Activated CD4-positive, alpha-beta T cell treated with anti-CD3 and anti-CD28 coated beads for 36 hours (primary cell): ENCODE data around the gene NWD2. TPM values are rescaled to one million over a fixed set of nuclear protein-coding genes. Genes with fewer than 3 reads are reported as not detected.

Experiments used
- ATAC-seq: fragments of 200-7000 bp; cut with Tn5 transposase; one replicate; pipeline ENCODE4 v1.10.0; 2021; ENCODE audit warnings: mild to moderate bottlenecking, moderate library complexity
- CTCF ChIA-PET: fragments of 350-600 bp; sonication (Branson Sonifier 250); formaldehyde crosslinking; loops from one replicate; lab custom pipeline; 2021; ENCODE audit warnings: antibody characterized with exemption; lab: Charles Lee
- POLR2A ChIA-PET: fragments of 350-600 bp; sonication (Branson Sonifier 250); formaldehyde crosslinking; loops from one replicate; lab custom pipeline; 2021; ENCODE audit warnings: antibody characterized with exemption, inconsistent platforms; lab: Charles Lee
- DNase-seq: peaks from one replicate; pipeline ENCODE4 v3.0.0-alpha.2; 2020
- H3K27ac Mint-ChIP-seq: one replicate; pipeline ENCODE4 v1.8.0; 2021; ENCODE audit warnings: mixed read lengths
- H3K27me3 Mint-ChIP-seq: one replicate; pipeline ENCODE4 v1.8.0; 2021; ENCODE audit warnings: mixed read lengths
- H3K36me3 Mint-ChIP-seq: one replicate; pipeline ENCODE4 v1.8.0; 2021; ENCODE audit warnings: low read depth, mixed read lengths
- H3K4me1 Mint-ChIP-seq: one replicate; pipeline ENCODE4 v1.8.0; 2021; ENCODE audit warnings: mixed read lengths
- H3K4me3 Mint-ChIP-seq: one replicate; pipeline ENCODE4 v1.8.0; 2021; ENCODE audit warnings: mild to moderate bottlenecking, moderate library complexity, mixed read lengths
- H3K9me3 Mint-ChIP-seq: one replicate; pipeline ENCODE4 v1.8.0; 2021; ENCODE audit warnings: low read depth, mixed read lengths
- intact Hi-C, 2 experiments: fragments of 100-400 bp; cut with DNase I in 1 of 2; cut with micrococcal nuclease in 1 of 2; formaldehyde crosslinking; loops; one replicate each; pipeline versions ENCODE4 v1.14.2 to v1.15.1; 2022 to 2024; cut with DNase I, micrococcal nuclease
- total RNA-seq, 2 experiments: library from RNA; stranded (reverse); gene quantifications; one replicate each; pipeline ENCODE4 v1.2.3, GENCODE V29; 2021

Gene NWD2
- total RNA-seq, 2 experiments from 2014 or later, result not detected

- ATAC-seq (no peak), DNase-seq (no peak)
- intact Hi-C loops, result no loop called here
- ChIA-PET POLR2A (interaction anchor here (0.5 kb wide), 1 partner anchor 1742 kb away, joined by 4 read pairs; no protein-coding TSS in a partner anchor), CTCF (interaction anchor here (0.7 to 3.2 kb wide), 4 partner anchors 9 to 447 kb away, joined by 3 to 39 read pairs (median 6); no protein-coding TSS in a partner anchor)
- peaks cover 15% of the 10 kb centered on the region for H3K4me1 Mint-ChIP-seq
- no peaks in the 10 kb centered on the region for H3K9me3 Mint-ChIP-seq
- H3K36me3 Mint-ChIP-seq, result no peaks in the 10 kb centered on the region
- no peak overlapping the region for H3K4me3 Mint-ChIP-seq
- peaks cover 51% of the 10 kb centered on the region for H3K27me3 Mint-ChIP-seq
- H3K27ac Mint-ChIP-seq, result no peak overlapping the region
Observed at GRCh38 chr4:37455301-37456131, 211.0 kb downstream of the NWD2 start.

DNA sequence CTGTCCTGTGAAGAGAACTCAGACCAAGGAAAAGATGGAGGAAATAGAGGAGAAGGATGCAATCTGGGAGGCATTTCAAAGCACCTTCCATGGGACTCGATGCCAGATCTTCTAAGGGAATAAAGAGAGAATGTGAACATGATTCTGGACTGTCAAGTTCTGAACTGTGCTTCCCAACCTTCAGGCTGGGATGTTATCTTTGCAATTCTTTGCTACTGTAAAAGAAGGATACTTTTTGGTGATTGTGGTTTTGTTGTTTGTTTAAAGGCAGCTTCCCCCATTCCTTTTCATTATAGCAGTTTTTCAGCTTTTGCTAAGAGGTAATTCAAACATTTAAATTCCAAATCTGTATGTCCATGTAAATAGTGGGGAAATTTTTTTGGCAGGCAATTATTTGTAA lies 217.3 kb downstream of the NWD2 start:
- H3K27me3 Mint-ChIP-seq, result peaks cover 12% of the 10 kb centered on the region
- intact Hi-C loops, result no loop called here
- H3K9me3 Mint-ChIP-seq, result no peaks in the 10 kb centered on the region
- no peak for ATAC-seq
- CTCF ChIA-PET, result no interaction called here
- no peaks in the 10 kb centered on the region for H3K4me1 Mint-ChIP-seq
- H3K4me3 Mint-ChIP-seq, result no peak overlapping the region
- H3K27ac Mint-ChIP-seq, result no peak overlapping the region
- H3K36me3 Mint-ChIP-seq, result no peaks in the 10 kb centered on the region
- POLR2A ChIA-PET, result no interaction called here
- DNase-seq, result no peak

- Mint-ChIP-seq H3K36me3 (no peaks in the 10 kb centered on the region), H3K9me3 (no peaks in the 10 kb centered on the region), H3K4me3 (no peak overlapping the region), H3K27me3 (peaks cover 9% of the 10 kb centered on the region), H3K27ac (no peak overlapping the region), H3K4me1 (no peaks in the 10 kb centered on the region)
- ATAC-seq (no peak), DNase-seq (no peak)
- ChIA-PET POLR2A (no interaction called here), CTCF (interaction anchor here (0.6 kb wide), 1 partner anchor 20 kb away, joined by 3 read pairs; no protein-coding TSS in a partner anchor)
- intact Hi-C loops, result no loop called here
Observed at GRCh38 chr4:37463033-37463856, 218.7 kb downstream of the NWD2 start.

- no peaks in the 10 kb centered on the region for H3K4me1 Mint-ChIP-seq
- ChIA-PET CTCF (interaction anchor here (0.6 to 1.2 kb wide), 4 partner anchors 9 to 151 kb away, joined by 3 to 5 read pairs (median 3); no protein-coding TSS in a partner anchor), POLR2A (no interaction called here)
- H3K27ac Mint-ChIP-seq, result no peak overlapping the region
- ATAC-seq (no peak), DNase-seq (no peak)
- intact Hi-C loops, result no loop called here
- no peaks in the 10 kb centered on the region for H3K36me3 Mint-ChIP-seq
- peaks cover 11% of the 10 kb centered on the region for H3K27me3 Mint-ChIP-seq
- H3K4me3 Mint-ChIP-seq, result no peak overlapping the region
- no peaks in the 10 kb centered on the region for H3K9me3 Mint-ChIP-seq
Observed at GRCh38 chr4:37464373-37465128, 220.0 kb downstream of the NWD2 start.

DNA sequence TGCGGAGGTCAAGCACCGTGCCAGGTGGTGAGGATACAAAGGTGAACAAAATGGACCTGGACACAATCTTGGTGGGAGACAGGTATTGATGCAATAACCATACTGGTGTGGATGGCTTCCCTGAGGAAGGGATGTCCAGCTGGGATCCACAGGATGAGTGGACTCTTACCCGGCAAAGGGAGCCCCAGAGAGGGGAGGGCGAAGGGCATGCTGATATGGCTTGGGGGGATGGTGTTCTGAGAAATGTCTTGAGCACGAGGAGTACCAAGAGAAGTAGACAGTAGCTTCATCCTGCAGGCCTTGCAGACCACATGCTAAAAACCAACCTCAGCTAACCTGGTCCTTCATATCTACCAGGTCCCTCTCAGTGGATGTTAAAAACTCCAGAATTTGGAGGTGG lies 220.8 kb downstream of the NWD2 start:
- Mint-ChIP-seq H3K27me3 (peaks cover 13% of the 10 kb centered on the region), H3K4me1 (no peaks in the 10 kb centered on the region), H3K9me3 (no peaks in the 10 kb centered on the region), H3K36me3 (no peaks in the 10 kb centered on the region), H3K27ac (no peak overlapping the region), H3K4me3 (no peak overlapping the region)
- ChIA-PET CTCF (interaction anchor here (0.6 to 1.0 kb wide), 3 partner anchors 14 to 126 kb away, joined by 3 read pairs; no protein-coding TSS in a partner anchor), POLR2A (interaction anchor here (0.6 kb wide), 1 partner anchor 463 kb away, joined by 3 read pairs; no protein-coding TSS in a partner anchor)
- no peak for DNase-seq
- intact Hi-C loops, result no loop called here
- no peak for ATAC-seq

DNA sequence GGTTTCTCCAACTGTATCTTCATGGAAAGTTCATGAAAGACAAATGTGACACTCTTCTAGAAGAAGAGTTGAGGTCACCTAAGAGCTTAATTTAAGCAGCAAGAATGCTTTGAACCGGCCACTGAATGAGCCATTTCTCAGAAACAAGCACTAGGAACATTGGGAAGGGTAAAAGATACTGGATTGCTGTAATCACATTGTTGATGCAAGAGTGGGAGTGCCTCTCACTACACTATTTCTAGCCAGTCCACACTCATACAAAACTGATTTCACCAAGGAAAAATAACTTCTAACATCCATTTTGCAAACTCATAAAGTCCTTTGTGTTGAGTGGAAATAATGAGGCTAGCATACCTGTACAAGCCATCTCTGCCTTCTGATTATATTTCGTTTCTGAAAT lies 221.3 kb downstream of the NWD2 start:
- Mint-ChIP-seq H3K27ac (no peak overlapping the region), H3K9me3 (no peaks in the 10 kb centered on the region), H3K36me3 (no peaks in the 10 kb centered on the region), H3K4me3 (no peak overlapping the region), H3K27me3 (peaks cover 11% of the 10 kb centered on the region), H3K4me1 (no peaks in the 10 kb centered on the region)
- no peak for ATAC-seq
- POLR2A ChIA-PET, result interaction anchor here (0.6 to 0.8 kb wide), 2 partner anchors 377 to 464 kb away, joined by 3 to 5 read pairs; no protein-coding TSS in a partner anchor
- CTCF ChIA-PET, result interaction anchor here (0.6 to 1.0 kb wide), 2 partner anchors 15 to 82 kb away, joined by 3 read pairs; no protein-coding TSS in a partner anchor
- DNase-seq, result no peak
- intact Hi-C loops, result no loop called here

GRCh38 chr4:37467223-37467622 lies 222.7 kb downstream of the NWD2 start:
- CTCF ChIA-PET, result no interaction called here
- H3K36me3 Mint-ChIP-seq, result no peaks in the 10 kb centered on the region
- no peak for DNase-seq
- no peak overlapping the region for H3K4me3 Mint-ChIP-seq
- ATAC-seq, result no peak
- H3K27me3 Mint-ChIP-seq, result peaks cover 13% of the 10 kb centered on the region
- H3K4me1 Mint-ChIP-seq, result no peaks in the 10 kb centered on the region
- no peak overlapping the region for H3K27ac Mint-ChIP-seq
- POLR2A ChIA-PET, result no interaction called here
- intact Hi-C loops, result no loop called here
- no peaks in the 10 kb centered on the region for H3K9me3 Mint-ChIP-seq

- Mint-ChIP-seq H3K9me3 (no peaks in the 10 kb centered on the region), H3K27ac (no peak overlapping the region), H3K27me3 (peaks cover 16% of the 10 kb centered on the region), H3K36me3 (no peaks in the 10 kb centered on the region), H3K4me1 (no peaks in the 10 kb centered on the region), H3K4me3 (no peak overlapping the region)
- intact Hi-C loops, result no loop called here
- ChIA-PET CTCF (no interaction called here), POLR2A (no interaction called here)
- DNase-seq, result no peak
- ATAC-seq, result no peak
Observed at GRCh38 chr4:37467824-37468223, 223.3 kb downstream of the NWD2 start.

DNA sequence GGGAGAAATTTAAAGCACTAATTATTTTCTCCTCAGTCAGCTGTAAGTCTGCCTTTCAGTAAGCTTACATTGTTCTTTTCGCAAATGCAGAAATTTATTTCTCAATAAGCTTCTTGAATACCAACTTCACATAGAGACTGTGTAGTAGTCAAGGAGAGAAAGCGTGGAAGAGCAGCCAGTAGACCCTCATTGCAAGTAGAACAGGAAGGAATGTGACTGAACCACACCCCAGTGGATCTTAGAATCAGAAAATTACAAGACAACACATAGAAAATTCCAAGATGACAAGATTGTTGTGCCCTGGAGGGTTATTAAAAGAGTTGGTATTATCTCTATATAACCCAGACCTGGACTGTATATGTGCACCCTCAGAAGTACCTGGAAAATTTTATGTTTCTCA lies 224.7 kb downstream of the NWD2 start:
- Mint-ChIP-seq H3K4me3 (no peak overlapping the region), H3K27me3 (peaks cover 22% of the 10 kb centered on the region), H3K4me1 (no peaks in the 10 kb centered on the region), H3K9me3 (no peaks in the 10 kb centered on the region), H3K36me3 (no peaks in the 10 kb centered on the region), H3K27ac (no peak overlapping the region)
- POLR2A ChIA-PET, result no interaction called here
- intact Hi-C loops, result no loop called here
- no peak for ATAC-seq
- no peak for DNase-seq
- CTCF ChIA-PET, result interaction anchor here (1.2 kb wide), 1 partner anchor 21 kb away, joined by 3 read pairs; no protein-coding TSS in a partner anchor

- intact Hi-C loops, result no loop called here
- Mint-ChIP-seq H3K4me3 (no peak overlapping the region), H3K4me1 (no peaks in the 10 kb centered on the region), H3K9me3 (no peaks in the 10 kb centered on the region), H3K27ac (no peak overlapping the region), H3K27me3 (peaks cover 24% of the 10 kb centered on the region), H3K36me3 (no peaks in the 10 kb centered on the region)
- no peak for ATAC-seq
- DNase-seq, result no peak
- CTCF ChIA-PET, result no interaction called here
- POLR2A ChIA-PET, result no interaction called here
Observed at GRCh38 chr4:37470245-37470644, 225.7 kb downstream of the NWD2 start.

- H3K4me1 Mint-ChIP-seq, result no peaks in the 10 kb centered on the region
- DNase-seq (no peak), ATAC-seq (no peak)
- no peaks in the 10 kb centered on the region for H3K36me3 Mint-ChIP-seq
- intact Hi-C loops, result no loop called here
- no peak overlapping the region for H3K4me3 Mint-ChIP-seq
- H3K9me3 Mint-ChIP-seq, result no peaks in the 10 kb centered on the region
- H3K27ac Mint-ChIP-seq, result no peak overlapping the region
- CTCF ChIA-PET, result no interaction called here
- H3K27me3 Mint-ChIP-seq, result peaks cover 24% of the 10 kb centered on the region
- POLR2A ChIA-PET, result no interaction called here
Observed at GRCh38 chr4:37471093-37471492, 226.6 kb downstream of the NWD2 start.
